WTC11 (cell line): ENCODE data around the gene OXNAD1. TPM values are rescaled to one million over a fixed set of nuclear protein-coding genes. Genes with fewer than 3 reads are reported as not detected.

ENCODE experiments used
- ATAC-seq: fragments of 200-7000 bp; cut with Tn5 transposase; 2 replicates; pipeline ENCODE4 v1.10.0; 2021; ENCODE audit warnings: mild to moderate bottlenecking, moderate library complexity
- CTCF ChIA-PET: fragments of 300-600 bp; sonication (Branson Sonifier 250); formaldehyde crosslinking; loops from one replicate; lab custom pipeline; 2021; ENCODE audit warnings: antibody characterized with exemption; lab: Charles Lee
- POLR2A ChIA-PET: fragments of 350-600 bp; sonication (Branson Sonifier 250); formaldehyde crosslinking; loops from one replicate; lab custom pipeline; 2021; ENCODE audit warnings: antibody characterized with exemption; lab: Charles Lee
- DNase-seq: peaks from one replicate; pipeline ENCODE4 v3.0.0; 2021; ENCODE audit warnings: low spot score
- H3K27ac Mint-ChIP-seq: 2 replicates; pipeline ENCODE4 v1.8.0; 2021; ENCODE audit warnings: mixed read lengths
- H3K27me3 Mint-ChIP-seq: 2 replicates; pipeline ENCODE4 v1.8.0; 2021; ENCODE audit warnings: low read depth, mild to moderate bottlenecking, moderate library complexity, mixed read lengths
- H3K36me3 Mint-ChIP-seq: 2 replicates; pipeline ENCODE4 v1.8.0; 2021; ENCODE audit warnings: mixed read lengths
- H3K4me1 Mint-ChIP-seq: 2 replicates; pipeline ENCODE4 v1.8.0; 2022; ENCODE audit warnings: mixed read lengths
- H3K4me3 Mint-ChIP-seq: 2 replicates; pipeline ENCODE4 v1.8.0; 2021; ENCODE audit warnings: mild to moderate bottlenecking, moderate library complexity, mixed read lengths
- H3K9me3 Mint-ChIP-seq: 2 replicates; pipeline ENCODE4 v1.8.0; 2021; ENCODE audit warnings: mixed read lengths
- ESRRA ChIP-seq: sonication (generic); formaldehyde crosslinking; IDR thresholded peaks from 2 replicates; pipeline ENCODE4 v1.8.1; 2022; ENCODE audit warnings: mild to moderate bottlenecking, missing genetic modification reagents, borderline replicate concordance
- HMGA2 ChIP-seq: fragments of 250-450 bp; sonication (Bioruptor Pico); IDR thresholded peaks from 2 replicates; pipeline ENCODE4 v1.4.0; 2021; ENCODE audit warnings: mild to moderate bottlenecking, moderate library complexity
- JAZF1 ChIP-seq: fragments of 250-450 bp; sonication (Bioruptor Pico); IDR thresholded peaks from 2 replicates; pipeline ENCODE4 v1.9.0; 2021; ENCODE audit warnings: moderate library complexity, mild to moderate bottlenecking, inconsistent platforms
- MXD4 ChIP-seq: fragments of 250-450 bp; sonication (Bioruptor Pico); IDR thresholded peaks from 2 replicates; pipeline ENCODE4 v1.8.0; 2021; ENCODE audit warnings: mild to moderate bottlenecking, moderate library complexity, borderline replicate concordance
- NR1H2 ChIP-seq: sonication (generic); formaldehyde crosslinking; IDR thresholded peaks from 2 replicates; pipeline ENCODE4 v1.9.0; 2021; ENCODE audit warnings: mild to moderate bottlenecking, moderate library complexity, missing genetic modification reagents
- NR2C2 ChIP-seq: sonication (generic); formaldehyde crosslinking; IDR thresholded peaks from 2 replicates; pipeline ENCODE4 v1.8.0; 2022; ENCODE audit warnings: mild to moderate bottlenecking, missing genetic modification reagents
- OVOL2 ChIP-seq: fragments of 250-450 bp; sonication (Bioruptor Pico); IDR thresholded peaks from 2 replicates; pipeline ENCODE4 v1.9.0; 2021; ENCODE audit warnings: mild to moderate bottlenecking, borderline replicate concordance
- SMAD3 ChIP-seq: sonication (generic); formaldehyde crosslinking; IDR thresholded peaks from 2 replicates; pipeline ENCODE4 v1.8.0; 2022; ENCODE audit warnings: missing genetic modification reagents, mild to moderate bottlenecking, borderline replicate concordance
- SP1 ChIP-seq: sonication (generic); formaldehyde crosslinking; conservative IDR thresholded peaks from 2 replicates; pipeline ENCODE4 v1.8.1; 2022; ENCODE audit warnings: missing genetic modification reagents
- TCF7 ChIP-seq: sonication (generic); formaldehyde crosslinking; IDR thresholded peaks from 2 replicates; pipeline ENCODE4 v1.8.0; 2022; ENCODE audit warnings: mild to moderate bottlenecking, low read depth, missing genetic modification reagents, moderate library complexity
- ZNF232 ChIP-seq: sonication (generic); formaldehyde crosslinking; IDR thresholded peaks from 2 replicates; pipeline ENCODE4 v1.8.0; 2022; ENCODE audit warnings: mild to moderate bottlenecking, missing genetic modification reagents
- ZNF671 ChIP-seq: fragments of 250-450 bp; sonication (Bioruptor Pico); IDR thresholded peaks from 2 replicates; pipeline ENCODE4 v1.8.0; 2021; ENCODE audit warnings: mild to moderate bottlenecking
- total RNA-seq: library from RNA; stranded (reverse); gene quantifications from 3 replicates; pipeline ENCODE4 v1.2.3, GENCODE V29; 2021
- TF ChIP-seq, protein P1 (sequence below): sonication (generic); formaldehyde crosslinking; IDR thresholded peaks from 2 replicates; pipeline ENCODE4 v1.8.1; 2022; ENCODE audit warnings: low read depth, mild to moderate bottlenecking, moderate library complexity, missing genetic modification reagents, borderline replicate concordance
- TF ChIP-seq, protein P2 (sequence below): sonication (generic); formaldehyde crosslinking; IDR thresholded peaks from 2 replicates; pipeline ENCODE4 v1.8.1; 2023; ENCODE audit warnings: mild to moderate bottlenecking, missing genetic modification reagents, moderate library complexity
- TF ChIP-seq, protein P3 (sequence below): fragments of 250-450 bp; sonication (Bioruptor Pico); IDR thresholded peaks from 2 replicates; pipeline ENCODE4 v2.1.2; 2022; ENCODE audit warnings: mild to moderate bottlenecking, moderate library complexity
- TF ChIP-seq, protein P4 (sequence below): fragments of 250-450 bp; sonication (Bioruptor Pico); IDR thresholded peaks from 2 replicates; pipeline ENCODE4 v1.8.0; 2021; ENCODE audit warnings: mild to moderate bottlenecking
- TF ChIP-seq, protein P5 (sequence below): fragments of 250-450 bp; sonication (Bioruptor Pico); IDR thresholded peaks from 2 replicates; pipeline ENCODE4 v1.9.0; 2021; ENCODE audit warnings: mild to moderate bottlenecking, borderline replicate concordance
- TF ChIP-seq, protein P6 (sequence below): sonication (generic); formaldehyde crosslinking; IDR thresholded peaks from 2 replicates; pipeline ENCODE4 v1.8.1; 2023; ENCODE audit warnings: mild to moderate bottlenecking, missing genetic modification reagents
- TF ChIP-seq, protein P7 (sequence below): sonication (generic); formaldehyde crosslinking; IDR thresholded peaks from 2 replicates; pipeline ENCODE4 v1.8.1; 2022; ENCODE audit warnings: missing genetic modification reagents, borderline replicate concordance

The OXNAD1 gene
- total RNA-seq, 1 experiment from 2014 or later, result 21.7 TPM

DNA sequence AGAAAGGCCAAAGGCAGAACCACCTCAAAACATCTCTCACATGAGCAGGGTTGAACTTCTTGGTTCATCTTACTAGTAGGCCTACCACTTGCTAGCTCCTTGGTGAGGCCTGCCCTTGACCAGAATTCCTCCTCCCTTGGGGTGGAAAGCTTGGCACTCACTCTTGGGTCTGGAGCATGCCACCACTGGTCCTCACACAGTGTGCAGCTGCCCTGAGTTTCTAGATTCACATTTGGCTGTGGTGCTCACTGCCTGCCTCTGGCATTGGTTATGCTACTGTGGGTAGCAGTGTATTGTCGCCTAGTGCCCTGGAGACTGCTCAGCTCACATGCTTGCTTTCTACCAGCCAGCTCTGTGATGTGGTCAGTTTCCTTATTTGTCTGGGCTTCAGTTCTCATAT lies 23.7 kb downstream of the OXNAD1 start:
- Mint-ChIP-seq H3K9me3 (peaks cover 9% of the 10 kb centered on the region), H3K27ac (0 out of 2 replicates have a peak overlapping the region, but pooled peaks have one; percentile 19)
- no peak for ATAC-seq
- TF ChIP-seq MXD4 (CRISPR knock-in tag) (no peak), ESRRA (CRISPR knock-in tag) (no peak), SP1 (CRISPR knock-in tag) (no peak), SMAD3 (CRISPR knock-in tag) (no peak), TCF7 (CRISPR knock-in tag) (no peak), OVOL2 (CRISPR knock-in tag) (no peak), ZNF671 (CRISPR knock-in tag) (no peak), HMGA2 (no peak), JAZF1 (no peak)
- TF ChIP-seq, protein P1, sequence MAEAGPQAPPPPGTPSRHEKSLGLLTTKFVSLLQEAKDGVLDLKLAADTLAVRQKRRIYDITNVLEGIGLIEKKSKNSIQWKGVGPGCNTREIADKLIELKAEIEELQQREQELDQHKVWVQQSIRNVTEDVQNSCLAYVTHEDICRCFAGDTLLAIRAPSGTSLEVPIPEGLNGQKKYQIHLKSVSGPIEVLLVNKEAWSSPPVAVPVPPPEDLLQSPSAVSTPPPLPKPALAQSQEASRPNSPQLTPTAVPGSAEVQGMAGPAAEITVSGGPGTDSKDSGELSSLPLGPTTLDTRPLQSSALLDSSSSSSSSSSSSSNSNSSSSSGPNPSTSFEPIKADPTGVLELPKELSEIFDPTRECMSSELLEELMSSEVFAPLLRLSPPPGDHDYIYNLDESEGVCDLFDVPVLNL (CRISPR knock-in tag), result no peak
- TF ChIP-seq, protein P2, sequence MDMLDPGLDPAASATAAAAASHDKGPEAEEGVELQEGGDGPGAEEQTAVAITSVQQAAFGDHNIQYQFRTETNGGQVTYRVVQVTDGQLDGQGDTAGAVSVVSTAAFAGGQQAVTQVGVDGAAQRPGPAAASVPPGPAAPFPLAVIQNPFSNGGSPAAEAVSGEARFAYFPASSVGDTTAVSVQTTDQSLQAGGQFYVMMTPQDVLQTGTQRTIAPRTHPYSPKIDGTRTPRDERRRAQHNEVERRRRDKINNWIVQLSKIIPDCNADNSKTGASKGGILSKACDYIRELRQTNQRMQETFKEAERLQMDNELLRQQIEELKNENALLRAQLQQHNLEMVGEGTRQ (CRISPR knock-in tag), result no peak
- TF ChIP-seq, protein P3, sequence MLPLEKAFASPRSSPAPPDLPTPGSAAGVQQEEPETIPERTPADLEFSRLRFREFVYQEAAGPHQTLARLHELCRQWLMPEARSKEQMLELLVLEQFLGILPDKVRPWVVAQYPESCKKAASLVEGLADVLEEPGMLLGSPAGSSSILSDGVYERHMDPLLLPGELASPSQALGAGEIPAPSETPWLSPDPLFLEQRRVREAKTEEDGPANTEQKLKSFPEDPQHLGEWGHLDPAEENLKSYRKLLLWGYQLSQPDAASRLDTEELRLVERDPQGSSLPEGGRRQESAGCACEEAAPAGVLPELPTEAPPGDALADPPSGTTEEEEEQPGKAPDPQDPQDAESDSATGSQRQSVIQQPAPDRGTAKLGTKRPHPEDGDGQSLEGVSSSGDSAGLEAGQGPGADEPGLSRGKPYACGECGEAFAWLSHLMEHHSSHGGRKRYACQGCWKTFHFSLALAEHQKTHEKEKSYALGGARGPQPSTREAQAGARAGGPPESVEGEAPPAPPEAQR, result no peak
- TF ChIP-seq, protein P4, sequence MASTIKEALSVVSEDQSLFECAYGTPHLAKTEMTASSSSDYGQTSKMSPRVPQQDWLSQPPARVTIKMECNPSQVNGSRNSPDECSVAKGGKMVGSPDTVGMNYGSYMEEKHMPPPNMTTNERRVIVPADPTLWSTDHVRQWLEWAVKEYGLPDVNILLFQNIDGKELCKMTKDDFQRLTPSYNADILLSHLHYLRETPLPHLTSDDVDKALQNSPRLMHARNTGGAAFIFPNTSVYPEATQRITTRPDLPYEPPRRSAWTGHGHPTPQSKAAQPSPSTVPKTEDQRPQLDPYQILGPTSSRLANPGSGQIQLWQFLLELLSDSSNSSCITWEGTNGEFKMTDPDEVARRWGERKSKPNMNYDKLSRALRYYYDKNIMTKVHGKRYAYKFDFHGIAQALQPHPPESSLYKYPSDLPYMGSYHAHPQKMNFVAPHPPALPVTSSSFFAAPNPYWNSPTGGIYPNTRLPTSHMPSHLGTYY, result no peak
- TF ChIP-seq, protein P5, sequence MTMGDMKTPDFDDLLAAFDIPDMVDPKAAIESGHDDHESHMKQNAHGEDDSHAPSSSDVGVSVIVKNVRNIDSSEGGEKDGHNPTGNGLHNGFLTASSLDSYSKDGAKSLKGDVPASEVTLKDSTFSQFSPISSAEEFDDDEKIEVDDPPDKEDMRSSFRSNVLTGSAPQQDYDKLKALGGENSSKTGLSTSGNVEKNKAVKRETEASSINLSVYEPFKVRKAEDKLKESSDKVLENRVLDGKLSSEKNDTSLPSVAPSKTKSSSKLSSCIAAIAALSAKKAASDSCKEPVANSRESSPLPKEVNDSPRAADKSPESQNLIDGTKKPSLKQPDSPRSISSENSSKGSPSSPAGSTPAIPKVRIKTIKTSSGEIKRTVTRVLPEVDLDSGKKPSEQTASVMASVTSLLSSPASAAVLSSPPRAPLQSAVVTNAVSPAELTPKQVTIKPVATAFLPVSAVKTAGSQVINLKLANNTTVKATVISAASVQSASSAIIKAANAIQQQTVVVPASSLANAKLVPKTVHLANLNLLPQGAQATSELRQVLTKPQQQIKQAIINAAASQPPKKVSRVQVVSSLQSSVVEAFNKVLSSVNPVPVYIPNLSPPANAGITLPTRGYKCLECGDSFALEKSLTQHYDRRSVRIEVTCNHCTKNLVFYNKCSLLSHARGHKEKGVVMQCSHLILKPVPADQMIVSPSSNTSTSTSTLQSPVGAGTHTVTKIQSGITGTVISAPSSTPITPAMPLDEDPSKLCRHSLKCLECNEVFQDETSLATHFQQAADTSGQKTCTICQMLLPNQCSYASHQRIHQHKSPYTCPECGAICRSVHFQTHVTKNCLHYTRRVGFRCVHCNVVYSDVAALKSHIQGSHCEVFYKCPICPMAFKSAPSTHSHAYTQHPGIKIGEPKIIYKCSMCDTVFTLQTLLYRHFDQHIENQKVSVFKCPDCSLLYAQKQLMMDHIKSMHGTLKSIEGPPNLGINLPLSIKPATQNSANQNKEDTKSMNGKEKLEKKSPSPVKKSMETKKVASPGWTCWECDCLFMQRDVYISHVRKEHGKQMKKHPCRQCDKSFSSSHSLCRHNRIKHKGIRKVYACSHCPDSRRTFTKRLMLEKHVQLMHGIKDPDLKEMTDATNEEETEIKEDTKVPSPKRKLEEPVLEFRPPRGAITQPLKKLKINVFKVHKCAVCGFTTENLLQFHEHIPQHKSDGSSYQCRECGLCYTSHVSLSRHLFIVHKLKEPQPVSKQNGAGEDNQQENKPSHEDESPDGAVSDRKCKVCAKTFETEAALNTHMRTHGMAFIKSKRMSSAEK (CRISPR knock-in tag), result no peak
- TF ChIP-seq, all 79 proteins: peak for 0
- H3K4me3 Mint-ChIP-seq, result no peak overlapping the region
- peaks cover 16% of the 10 kb centered on the region for H3K36me3 Mint-ChIP-seq
- H3K27me3 Mint-ChIP-seq, result no peaks in the 10 kb centered on the region
- H3K4me1 Mint-ChIP-seq, result no peaks in the 10 kb centered on the region
- CTCF ChIA-PET, result interaction anchor here (3.4 kb wide), 1 partner anchor 30 kb away, joined by 40 read pairs; no protein-coding TSS in a partner anchor
- POLR2A ChIA-PET, result no interaction called here
- no peak for DNase-seq

DNA sequence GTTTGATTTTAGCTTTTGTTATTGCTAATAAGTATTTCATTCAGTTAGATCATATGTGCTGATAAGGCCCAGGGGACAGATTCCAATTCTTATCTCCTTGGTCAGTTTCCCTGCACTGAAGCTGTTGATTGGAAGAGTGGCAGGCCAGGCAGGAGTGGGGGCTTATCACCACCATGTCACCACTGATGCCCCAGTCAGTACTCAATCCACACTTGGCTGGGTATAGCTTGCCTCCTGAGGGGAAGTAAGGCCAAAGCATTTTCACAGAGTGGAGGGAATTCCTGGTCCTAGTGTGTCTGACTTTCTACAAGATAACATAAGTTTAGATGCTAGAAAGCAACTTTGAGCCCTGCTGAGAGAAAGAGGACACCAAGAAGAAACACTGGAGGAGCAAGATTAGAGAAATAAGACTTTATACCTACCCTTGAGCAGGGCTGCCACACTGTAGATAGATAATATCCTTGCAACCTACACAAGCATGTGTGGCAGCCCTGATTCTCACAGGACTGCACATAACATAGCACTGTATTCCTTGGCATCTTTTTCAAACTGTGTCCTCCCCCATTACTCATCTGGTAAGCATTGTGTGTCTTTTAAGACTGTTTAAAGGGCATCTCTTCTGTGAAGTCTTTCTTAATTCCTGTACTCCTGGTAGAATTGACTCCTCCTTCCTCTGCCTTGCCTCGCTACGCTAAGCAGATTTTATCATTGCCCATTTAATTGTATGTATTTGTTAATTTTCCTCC lies 24.3 kb downstream of the OXNAD1 start:
- Mint-ChIP-seq H3K36me3 (peaks cover 19% of the 10 kb centered on the region), H3K27ac (0 out of 2 replicates have a peak overlapping the region, but pooled peaks have one; percentile 19), H3K4me1 (no peaks in the 10 kb centered on the region), H3K9me3 (peaks cover 10% of the 10 kb centered on the region), H3K4me3 (no peak overlapping the region), H3K27me3 (no peaks in the 10 kb centered on the region)
- CTCF ChIA-PET, result interaction anchor here (3.4 kb wide), 1 partner anchor 29 kb away, joined by 40 read pairs; no protein-coding TSS in a partner anchor
- DNase-seq (no peak), ATAC-seq (no peak)
- POLR2A ChIA-PET, result no interaction called here
- TF ChIP-seq HMGA2, result no peak
- TF ChIP-seq, protein P6, sequence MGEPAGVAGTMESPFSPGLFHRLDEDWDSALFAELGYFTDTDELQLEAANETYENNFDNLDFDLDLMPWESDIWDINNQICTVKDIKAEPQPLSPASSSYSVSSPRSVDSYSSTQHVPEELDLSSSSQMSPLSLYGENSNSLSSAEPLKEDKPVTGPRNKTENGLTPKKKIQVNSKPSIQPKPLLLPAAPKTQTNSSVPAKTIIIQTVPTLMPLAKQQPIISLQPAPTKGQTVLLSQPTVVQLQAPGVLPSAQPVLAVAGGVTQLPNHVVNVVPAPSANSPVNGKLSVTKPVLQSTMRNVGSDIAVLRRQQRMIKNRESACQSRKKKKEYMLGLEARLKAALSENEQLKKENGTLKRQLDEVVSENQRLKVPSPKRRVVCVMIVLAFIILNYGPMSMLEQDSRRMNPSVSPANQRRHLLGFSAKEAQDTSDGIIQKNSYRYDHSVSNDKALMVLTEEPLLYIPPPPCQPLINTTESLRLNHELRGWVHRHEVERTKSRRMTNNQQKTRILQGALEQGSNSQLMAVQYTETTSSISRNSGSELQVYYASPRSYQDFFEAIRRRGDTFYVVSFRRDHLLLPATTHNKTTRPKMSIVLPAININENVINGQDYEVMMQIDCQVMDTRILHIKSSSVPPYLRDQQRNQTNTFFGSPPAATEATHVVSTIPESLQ, result no peak
- TF ChIP-seq NR1H2 (CRISPR knock-in tag), result no peak
- no peak for TF ChIP-seq NR2C2 (CRISPR knock-in tag)
- no peak for TF ChIP-seq ZNF232 (CRISPR knock-in tag)
- TF ChIP-seq, protein P7, sequence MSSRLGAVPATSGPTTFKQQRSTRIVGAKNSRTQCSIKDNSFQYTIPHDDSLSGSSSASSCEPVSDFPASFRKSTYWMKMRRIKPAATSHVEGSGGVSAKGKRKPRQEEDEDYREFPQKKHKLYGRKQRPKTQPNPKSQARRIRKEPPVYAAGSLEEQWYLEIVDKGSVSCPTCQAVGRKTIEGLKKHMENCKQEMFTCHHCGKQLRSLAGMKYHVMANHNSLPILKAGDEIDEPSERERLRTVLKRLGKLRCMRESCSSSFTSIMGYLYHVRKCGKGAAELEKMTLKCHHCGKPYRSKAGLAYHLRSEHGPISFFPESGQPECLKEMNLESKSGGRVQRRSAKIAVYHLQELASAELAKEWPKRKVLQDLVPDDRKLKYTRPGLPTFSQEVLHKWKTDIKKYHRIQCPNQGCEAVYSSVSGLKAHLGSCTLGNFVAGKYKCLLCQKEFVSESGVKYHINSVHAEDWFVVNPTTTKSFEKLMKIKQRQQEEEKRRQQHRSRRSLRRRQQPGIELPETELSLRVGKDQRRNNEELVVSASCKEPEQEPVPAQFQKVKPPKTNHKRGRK (CRISPR knock-in tag), result no peak
